SJSA1 (cell line): ENCODE measurements around the gene TFDP2. TPM values are rescaled to one million over a fixed set of nuclear protein-coding genes. Genes with fewer than 3 reads are reported as not detected.
A peak's percentile ranks its signal among the peaks of the same experiment; 100 is the strongest.

Experiments used
- DNase-seq, 2 experiments: peaks; one replicate each; pipeline ENCODE4 v3.0.0-alpha.2; 2015 to 2020; ENCODE audit warnings: low spot score in 2 of 2, low read depth in 1 of 2
- H3K27ac ChIP-seq: fragments of 250-450 bp; sonication (Bioruptor Pico); 2 replicates; pipeline ENCODE4 v1.5.1; 2020; ENCODE audit warnings: mild to moderate bottlenecking, moderate library complexity
- H3K27me3 ChIP-seq: fragments of 250-450 bp; sonication (Bioruptor Pico); replicated peaks from 2 replicates; pipeline ENCODE4 v1.5.1; 2020; ENCODE audit warnings: mild to moderate bottlenecking, moderate library complexity
- H3K36me3 ChIP-seq: fragments of 250-450 bp; sonication (Bioruptor Pico); 2 replicates; pipeline ENCODE4 v1.5.1; 2020; ENCODE audit warnings: mild to moderate bottlenecking
- H3K4me1 ChIP-seq: fragments of 250-450 bp; sonication (Bioruptor Pico); replicated peaks from 2 replicates; pipeline ENCODE4 v1.6.1; 2021; ENCODE audit warnings: mild to moderate bottlenecking
- H3K4me3 ChIP-seq: fragments of 250-450 bp; sonication (Bioruptor Pico); 2 replicates; pipeline ENCODE4 v1.5.1; 2020; ENCODE audit warnings: mild to moderate bottlenecking
- H3K9me3 ChIP-seq: fragments of 250-450 bp; sonication (Bioruptor Pico); replicated peaks from 2 replicates; pipeline ENCODE4 v1.5.1; 2020; ENCODE audit warnings: mild to moderate bottlenecking
- total RNA-seq: library from RNA; depleted of rRNA; stranded (reverse); fragments of >200 nt; shearing (Covaris generic); gene quantifications from 2 replicates; pipeline ENCODE4 v1.2.3, GENCODE V29; 2014

The TFDP2 gene
- total RNA-seq, 1 experiment from 2014 or later, result 119 TPM

DNA sequence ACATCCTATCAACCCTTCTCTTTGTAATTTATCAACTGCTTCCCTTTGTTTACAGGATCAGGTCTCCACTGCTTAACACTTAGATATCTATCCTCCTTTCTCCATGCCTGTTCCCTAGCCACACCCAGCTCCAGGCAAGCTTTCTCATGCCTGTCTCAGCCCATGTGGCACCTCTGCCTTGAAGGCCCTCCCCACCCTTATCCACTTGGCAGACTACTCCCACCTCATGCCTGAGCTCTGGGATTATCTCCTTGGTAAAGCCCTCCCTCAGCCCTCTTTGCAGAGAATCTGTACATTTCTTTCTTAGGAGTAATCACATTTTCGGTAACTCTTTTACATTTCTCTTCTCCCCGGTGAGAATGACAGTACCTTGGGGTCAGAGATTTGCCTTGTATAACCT lies 176.9 kb downstream of the TFDP2 start:
- Histone ChIP-seq H3K4me3 (no peak overlapping the region), H3K4me1 (no peaks in the 10 kb centered on the region), H3K27me3 (no peaks in the 10 kb centered on the region), H3K9me3 (no peaks in the 10 kb centered on the region), H3K27ac (no peak overlapping the region), H3K36me3 (no peaks in the 10 kb centered on the region)
- no peak for DNase-seq

DNA sequence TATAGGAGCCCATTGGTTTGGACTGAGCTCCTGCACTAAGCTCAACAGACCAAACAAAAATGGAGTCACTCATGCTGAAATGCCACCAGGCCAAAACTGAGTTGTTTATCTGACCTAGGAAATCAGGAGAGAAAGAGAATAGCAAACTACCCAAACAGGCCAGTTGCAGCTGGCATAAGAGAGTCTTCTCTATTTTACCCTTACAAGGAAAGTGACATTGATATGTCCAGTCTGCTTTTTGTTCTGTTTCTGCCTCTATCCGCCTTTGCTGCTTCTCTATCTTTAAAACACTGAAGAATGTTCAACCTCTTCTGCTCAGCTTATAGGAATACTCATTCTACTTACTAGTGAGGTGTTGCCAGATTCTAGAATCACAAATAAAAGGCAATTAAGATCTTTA lies 177.8 kb downstream of the TFDP2 start:
- H3K27ac ChIP-seq, result no peak overlapping the region
- no peaks in the 10 kb centered on the region for H3K9me3 ChIP-seq
- H3K4me3 ChIP-seq, result no peak overlapping the region
- H3K36me3 ChIP-seq, result no peaks in the 10 kb centered on the region
- H3K4me1 ChIP-seq, result no peaks in the 10 kb centered on the region
- no peak for DNase-seq
- no peaks in the 10 kb centered on the region for H3K27me3 ChIP-seq

DNA sequence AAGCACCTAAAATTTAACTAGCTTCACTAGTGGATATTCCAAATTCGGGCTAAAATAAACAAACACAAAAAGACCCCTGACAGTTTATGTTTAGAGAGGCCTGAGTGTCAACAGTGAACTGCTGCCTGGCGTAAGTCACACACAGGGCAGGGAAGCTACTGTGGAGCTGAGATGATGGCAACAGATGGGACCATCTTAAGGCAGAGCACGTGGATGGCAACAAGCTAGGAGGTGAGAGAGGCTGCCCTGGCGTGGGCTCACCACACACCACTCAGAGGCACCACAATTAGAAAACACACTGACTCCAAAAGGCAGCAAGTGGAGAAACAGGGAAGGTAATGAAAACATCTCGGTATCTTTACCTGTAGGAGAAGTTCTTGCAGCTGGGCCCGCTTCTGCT lies 179.6 kb downstream of the TFDP2 start:
- Histone ChIP-seq H3K9me3 (no peaks in the 10 kb centered on the region), H3K27me3 (no peaks in the 10 kb centered on the region), H3K4me1 (no peaks in the 10 kb centered on the region), H3K27ac (no peak overlapping the region), H3K36me3 (no peaks in the 10 kb centered on the region), H3K4me3 (no peak overlapping the region)
- DNase-seq, result no peak

DNA sequence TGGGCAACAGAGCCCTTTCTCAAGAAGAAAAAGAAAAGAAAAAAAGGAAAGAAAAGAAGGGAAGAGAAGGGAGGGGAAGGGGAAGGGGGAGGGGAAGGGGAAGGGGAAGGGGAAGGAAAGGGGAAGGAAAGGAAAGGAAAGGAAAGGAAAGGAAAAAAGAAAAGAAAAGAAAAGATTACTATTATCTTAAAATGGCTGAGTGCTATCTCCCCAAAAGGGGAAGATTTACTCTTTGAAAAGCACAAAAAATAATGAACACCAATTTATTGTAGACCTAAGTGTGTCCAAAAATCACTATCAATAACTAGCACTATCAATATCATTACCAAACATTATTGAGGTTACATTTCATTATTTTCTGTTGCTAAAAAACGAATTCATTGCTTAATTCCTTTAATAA lies 183.9 kb downstream of the TFDP2 start:
- H3K36me3 ChIP-seq, result peaks cover 10% of the 10 kb centered on the region
- H3K4me3 ChIP-seq, result no peak overlapping the region

DNA sequence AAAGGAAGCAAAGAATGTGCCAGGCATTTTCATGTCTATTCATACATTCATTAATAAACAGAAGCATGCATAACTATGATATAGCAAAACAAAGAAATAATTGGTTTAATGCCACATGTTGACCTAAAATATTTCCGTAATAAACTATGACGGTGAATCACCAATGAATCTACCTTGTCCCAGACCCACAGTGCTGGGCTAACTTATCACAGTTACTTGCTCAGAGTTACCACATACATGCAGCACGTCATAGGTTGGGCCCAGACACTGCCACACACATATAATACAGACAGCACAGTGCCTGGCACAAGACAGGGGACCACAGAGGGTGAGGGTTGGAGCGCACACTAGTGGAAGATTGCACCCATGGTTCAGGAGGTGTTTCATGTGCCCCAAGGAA lies 186.0 kb downstream of the TFDP2 start:
- Histone ChIP-seq H3K36me3 (peaks cover 16% of the 10 kb centered on the region), H3K4me1 (peaks cover 48% of the 10 kb centered on the region), H3K9me3 (no peaks in the 10 kb centered on the region), H3K27ac (no peak overlapping the region), H3K27me3 (no peaks in the 10 kb centered on the region), H3K4me3 (no peak overlapping the region)
- DNase-seq, result no peak

More for the DNA sequence above, 183.9 kb downstream of the TFDP2 start:
- Histone ChIP-seq H3K9me3 (no peaks in the 10 kb centered on the region), H3K27ac (no peak overlapping the region), H3K27me3 (no peaks in the 10 kb centered on the region), H3K4me1 (peaks cover 29% of the 10 kb centered on the region)
- DNase-seq, result no peak

DNA sequence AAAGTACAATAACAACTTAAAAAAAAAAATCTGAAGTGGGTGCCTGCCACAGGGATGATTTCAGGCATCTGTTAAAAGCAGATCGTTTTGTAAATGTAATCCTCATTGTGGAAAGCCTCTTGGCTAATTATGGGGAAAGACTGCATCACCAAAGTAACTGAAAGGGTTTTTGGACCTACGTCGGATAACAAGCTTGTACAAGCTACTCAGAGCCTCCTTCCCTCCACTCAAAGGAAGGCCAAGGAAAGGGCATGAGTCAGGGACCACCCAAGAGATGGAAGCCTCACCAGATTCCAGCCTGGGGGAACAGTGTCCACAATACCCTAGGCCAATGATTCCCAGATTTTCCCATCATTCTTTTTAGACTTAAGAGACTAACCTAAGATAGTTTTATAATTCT lies 188.6 kb downstream of the TFDP2 start:
- Histone ChIP-seq H3K27ac (peak overlapping the region; percentile 97), H3K4me3 (no peak overlapping the region)

DNA sequence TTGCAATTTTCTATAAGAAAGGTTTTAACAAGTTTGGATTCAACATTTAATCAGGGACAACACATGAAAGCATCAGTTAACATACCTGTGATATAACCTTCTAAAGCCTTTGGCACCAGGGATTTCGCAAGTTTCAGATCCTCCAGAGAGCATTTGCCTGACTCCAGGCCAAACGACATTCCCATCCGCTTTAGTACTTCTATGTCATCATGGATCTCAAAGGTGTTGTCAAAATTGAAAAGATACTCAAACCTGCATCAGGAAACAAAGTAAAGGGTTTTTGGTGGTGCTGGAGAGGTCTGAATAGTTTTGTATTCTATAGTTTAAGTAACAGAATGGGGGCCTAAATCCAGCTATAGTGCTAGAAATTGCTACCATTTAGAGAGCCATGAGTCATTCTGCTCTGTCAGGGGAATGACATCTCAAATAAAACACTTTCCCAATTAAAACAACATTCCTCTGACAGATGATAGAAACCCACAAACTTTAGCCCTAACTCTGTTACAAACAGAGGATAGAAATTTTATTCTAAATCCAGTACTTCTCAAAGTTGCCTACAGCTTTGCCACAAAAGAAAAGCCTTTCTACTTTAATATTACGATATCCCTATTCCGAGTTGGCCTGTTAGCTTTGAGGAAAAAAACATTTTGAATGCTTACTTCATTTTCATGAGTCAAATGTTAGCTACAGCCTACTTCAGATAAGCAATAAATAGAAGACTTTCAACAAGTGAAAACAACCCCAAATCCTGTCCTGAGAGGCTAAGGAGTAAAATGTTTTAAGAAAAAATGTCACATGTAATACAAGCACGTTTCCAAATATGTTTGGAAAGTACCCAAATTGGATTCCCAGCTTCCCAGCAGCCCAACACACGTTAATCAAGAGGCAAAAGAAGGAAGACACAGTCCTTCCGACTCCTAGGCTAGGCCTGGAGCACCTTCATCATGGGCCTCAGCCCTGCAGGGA lies 189.5 kb downstream of the TFDP2 start:
- H3K4me3 ChIP-seq, result peak overlapping the region; percentile 1; the same call in 1 of the 2 replicates
- H3K27ac ChIP-seq, result peak overlapping the region; percentile 97

More for the DNA sequence above, 188.6 kb downstream of the TFDP2 start:
- Histone ChIP-seq H3K27me3 (no peaks in the 10 kb centered on the region), H3K4me1 (peaks cover 58% of the 10 kb centered on the region), H3K36me3 (peaks cover 22% of the 10 kb centered on the region), H3K9me3 (no peaks in the 10 kb centered on the region)
- DNase-seq, result peak; percentile 93 to 97

DNA sequence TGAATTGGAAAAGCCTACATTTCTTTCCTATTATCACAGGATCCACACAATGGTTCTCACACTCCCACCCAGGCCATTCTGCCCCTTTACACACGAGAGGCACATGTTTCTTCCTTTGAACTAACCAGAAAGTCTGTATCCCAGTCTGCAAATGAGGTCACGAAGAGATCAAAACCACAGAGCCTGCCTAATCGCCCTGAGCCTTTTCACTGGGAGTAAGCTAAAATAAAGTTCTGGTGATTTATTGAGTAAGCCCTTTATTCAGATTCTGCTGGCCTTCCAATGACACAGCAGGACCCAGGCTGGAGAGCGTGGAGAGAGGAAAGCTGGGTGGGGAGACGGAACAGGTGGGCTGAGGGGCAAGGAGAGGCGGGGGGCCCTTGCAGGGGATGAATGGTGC lies 194.2 kb downstream of the TFDP2 start:
- DNase-seq, result peak in 1 of 2 experiments; percentile 69
- Histone ChIP-seq H3K4me1 (peaks cover 39% of the 10 kb centered on the region), H3K27ac (peak overlapping the region; percentile 62), H3K27me3 (no peaks in the 10 kb centered on the region), H3K36me3 (peaks cover 15% of the 10 kb centered on the region), H3K9me3 (no peaks in the 10 kb centered on the region), H3K4me3 (peak overlapping the region; percentile 11)

More for the DNA sequence above, 189.5 kb downstream of the TFDP2 start:
- H3K36me3 ChIP-seq, result peaks cover 22% of the 10 kb centered on the region
- peak in 1 of 2 experiments; percentile 87 for DNase-seq
- H3K27me3 ChIP-seq, result no peaks in the 10 kb centered on the region
- peaks cover 67% of the 10 kb centered on the region for H3K4me1 ChIP-seq
- no peaks in the 10 kb centered on the region for H3K9me3 ChIP-seq

DNA sequence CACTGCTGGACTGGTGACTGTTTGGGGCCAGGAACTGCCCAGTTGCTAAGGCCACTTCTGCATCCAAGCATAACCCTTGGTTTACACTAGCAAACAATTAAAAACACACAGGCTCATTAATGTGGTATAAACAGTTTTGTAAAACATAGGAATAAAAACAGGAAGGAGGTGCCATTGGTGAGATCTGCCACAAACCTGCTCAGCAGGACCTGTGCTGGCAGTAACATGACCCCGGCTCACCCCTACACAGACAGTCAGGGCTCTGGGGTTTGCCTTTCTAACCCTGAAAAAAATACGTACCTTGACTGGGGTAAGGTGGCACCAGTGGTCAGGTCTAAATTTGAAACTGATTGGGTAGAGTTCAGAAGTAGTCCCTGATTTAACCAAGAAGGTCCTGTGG lies 196.7 kb downstream of the TFDP2 start:
- Histone ChIP-seq H3K4me1 (peaks cover 16% of the 10 kb centered on the region), H3K27ac (no peak overlapping the region), H3K36me3 (peaks cover 6% of the 10 kb centered on the region), H3K9me3 (no peaks in the 10 kb centered on the region), H3K27me3 (no peaks in the 10 kb centered on the region), H3K4me3 (no peak overlapping the region)
- DNase-seq, result no peak

DNA sequence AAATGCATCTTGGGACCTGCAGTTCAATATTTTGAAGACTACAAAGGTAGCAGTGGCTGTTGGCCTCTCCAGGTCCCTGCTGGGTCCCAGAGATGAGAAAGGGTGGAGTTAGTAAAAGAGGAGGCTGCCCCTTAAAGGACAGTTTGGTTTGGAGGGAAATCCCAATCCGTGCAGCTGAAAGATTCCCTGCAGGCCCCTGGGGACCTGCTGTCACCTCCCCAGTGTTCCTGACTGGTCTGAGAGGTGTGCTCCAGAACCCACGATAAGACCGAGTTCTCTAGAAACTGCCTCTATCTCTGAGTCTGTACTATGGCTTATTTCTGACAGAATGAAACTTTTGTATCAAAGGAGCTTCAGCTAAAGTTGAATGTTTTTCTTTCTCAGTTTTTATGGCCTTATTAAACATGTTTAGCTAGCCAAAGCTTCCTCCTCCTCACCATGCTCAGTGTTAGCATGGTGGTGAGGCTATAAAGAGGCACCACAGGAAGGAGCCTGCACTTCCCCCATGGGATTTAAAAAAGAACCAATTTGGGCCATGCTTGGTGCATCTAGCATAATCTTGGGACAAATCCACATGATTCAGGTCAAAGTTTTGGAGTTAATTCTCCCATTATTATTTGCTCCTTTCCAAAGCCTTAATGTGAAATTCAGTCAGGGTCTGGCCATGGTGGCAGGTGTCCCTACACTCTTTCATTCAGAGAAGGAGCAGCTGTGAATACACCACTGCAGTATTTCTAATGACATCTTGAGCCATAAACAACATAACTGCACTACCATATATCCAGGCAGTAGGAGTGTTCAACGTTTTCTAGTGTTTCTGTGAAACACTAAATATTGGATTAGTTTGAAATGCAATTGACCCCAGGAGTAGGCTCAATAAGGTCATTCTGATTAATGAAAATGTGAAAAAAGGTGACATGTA lies 198.5 kb downstream of the TFDP2 start:
- DNase-seq, result peak in 1 of 2 experiments; percentile 12
- no peaks in the 10 kb centered on the region for H3K9me3 ChIP-seq
- H3K36me3 ChIP-seq, result peaks cover 3% of the 10 kb centered on the region; the same call in 1 of the 2 replicates
- no peak overlapping the region for H3K4me3 ChIP-seq
- no peak overlapping the region for H3K27ac ChIP-seq
- no peaks in the 10 kb centered on the region for H3K27me3 ChIP-seq
- H3K4me1 ChIP-seq, result peaks cover 13% of the 10 kb centered on the region

DNA sequence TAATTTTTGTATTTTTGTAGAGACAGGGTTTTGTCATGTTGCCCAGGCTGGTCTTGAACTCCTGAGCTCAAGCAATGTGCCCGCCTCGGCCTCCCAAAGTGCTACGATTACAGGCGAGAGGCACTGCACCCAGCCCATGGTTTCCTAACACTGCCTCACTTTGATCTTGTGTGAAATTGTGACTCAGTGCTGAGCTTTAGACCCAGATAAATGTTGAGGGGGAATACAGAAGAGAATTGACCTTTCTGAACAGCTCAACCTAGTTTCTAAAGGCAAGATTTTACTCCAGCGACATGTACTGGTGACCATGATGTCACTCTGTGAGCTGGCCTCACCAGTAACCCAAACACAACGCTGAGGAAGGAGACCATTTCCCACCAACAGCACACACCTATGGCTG lies 199.4 kb downstream of the TFDP2 start:
- no peak overlapping the region for H3K27ac ChIP-seq
- no peak overlapping the region for H3K4me3 ChIP-seq
- H3K9me3 ChIP-seq, result no peaks in the 10 kb centered on the region
- peaks cover 5% of the 10 kb centered on the region for H3K4me1 ChIP-seq
- H3K27me3 ChIP-seq, result no peaks in the 10 kb centered on the region
- DNase-seq, result no peak
- peaks cover 3% of the 10 kb centered on the region; the same call in 1 of the 2 replicates for H3K36me3 ChIP-seq

DNA sequence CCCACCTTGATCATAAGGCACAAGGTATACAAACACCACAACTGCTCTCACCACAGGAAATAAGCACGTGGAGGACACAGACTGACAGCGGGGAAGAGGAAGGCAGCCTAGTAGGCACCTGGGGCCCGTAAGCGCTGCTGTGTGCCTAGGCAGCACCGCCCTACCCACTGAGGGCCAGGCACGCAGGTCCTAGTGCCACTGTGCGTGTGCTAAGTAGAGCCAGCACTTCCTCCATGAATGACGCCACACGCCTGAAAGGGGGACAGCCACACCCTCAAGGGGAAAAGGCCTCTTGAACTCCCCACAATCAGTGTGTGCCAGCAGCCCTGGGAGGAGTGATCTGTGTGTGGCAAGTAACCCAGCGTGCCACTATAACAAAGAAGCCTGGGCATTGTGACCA lies 199.9 kb downstream of the TFDP2 start:
- Histone ChIP-seq H3K4me1 (no peaks in the 10 kb centered on the region), H3K27me3 (no peaks in the 10 kb centered on the region), H3K9me3 (no peaks in the 10 kb centered on the region), H3K27ac (no peak overlapping the region), H3K36me3 (peaks cover 3% of the 10 kb centered on the region; the same call in 1 of the 2 replicates), H3K4me3 (no peak overlapping the region)
- peak in 1 of 2 experiments; percentile 8 for DNase-seq

DNA sequence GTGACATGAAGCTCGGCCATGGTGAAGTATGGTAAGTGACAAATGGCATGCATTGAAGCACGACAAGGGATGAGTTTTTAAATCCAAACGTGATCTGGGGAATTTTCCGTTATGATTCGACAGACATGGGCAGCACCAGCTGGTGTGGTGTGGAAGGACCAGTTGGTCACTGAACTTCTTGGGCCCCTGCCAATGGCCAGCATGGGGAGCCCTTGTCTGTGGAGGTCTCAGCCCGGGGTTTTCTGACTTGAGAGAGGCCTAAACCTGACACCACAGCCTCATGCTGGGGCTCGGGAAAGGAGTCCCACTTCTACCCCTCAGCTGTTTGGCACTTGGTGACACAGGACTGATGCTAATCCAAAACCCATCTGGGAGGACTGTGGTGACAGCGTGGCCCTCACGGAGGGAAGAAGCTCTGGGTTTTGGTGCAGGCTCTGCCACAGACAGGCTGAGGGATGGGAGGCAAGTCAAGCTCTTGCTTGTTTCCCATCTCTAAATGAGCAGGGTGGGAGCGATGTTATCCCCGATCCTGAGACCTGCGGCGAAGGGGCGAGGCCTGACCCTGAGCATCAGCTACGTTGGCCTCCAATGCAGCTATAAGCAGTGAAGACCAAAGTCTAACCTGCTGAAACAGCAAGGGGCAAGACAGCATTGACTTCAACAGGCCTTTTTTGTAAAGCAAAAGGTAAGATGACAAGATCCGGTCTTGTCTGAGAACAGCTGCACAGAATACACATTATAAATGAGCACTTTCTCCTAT lies 203.4 kb downstream of the TFDP2 start:
- H3K36me3 ChIP-seq, result no peaks in the 10 kb centered on the region
- no peak for DNase-seq
- peaks cover 2% of the 10 kb centered on the region for H3K4me1 ChIP-seq
- no peaks in the 10 kb centered on the region for H3K9me3 ChIP-seq
- H3K27me3 ChIP-seq, result no peaks in the 10 kb centered on the region
- no peak overlapping the region for H3K4me3 ChIP-seq
- no peak overlapping the region for H3K27ac ChIP-seq
